ENCODE data around the gene GPC3. TPM values are rescaled to one million over a fixed set of nuclear protein-coding genes. Genes with fewer than 3 reads are reported as not detected.

GPC3 gene
- total RNA-seq: not detected in 2 replicates

DNA sequence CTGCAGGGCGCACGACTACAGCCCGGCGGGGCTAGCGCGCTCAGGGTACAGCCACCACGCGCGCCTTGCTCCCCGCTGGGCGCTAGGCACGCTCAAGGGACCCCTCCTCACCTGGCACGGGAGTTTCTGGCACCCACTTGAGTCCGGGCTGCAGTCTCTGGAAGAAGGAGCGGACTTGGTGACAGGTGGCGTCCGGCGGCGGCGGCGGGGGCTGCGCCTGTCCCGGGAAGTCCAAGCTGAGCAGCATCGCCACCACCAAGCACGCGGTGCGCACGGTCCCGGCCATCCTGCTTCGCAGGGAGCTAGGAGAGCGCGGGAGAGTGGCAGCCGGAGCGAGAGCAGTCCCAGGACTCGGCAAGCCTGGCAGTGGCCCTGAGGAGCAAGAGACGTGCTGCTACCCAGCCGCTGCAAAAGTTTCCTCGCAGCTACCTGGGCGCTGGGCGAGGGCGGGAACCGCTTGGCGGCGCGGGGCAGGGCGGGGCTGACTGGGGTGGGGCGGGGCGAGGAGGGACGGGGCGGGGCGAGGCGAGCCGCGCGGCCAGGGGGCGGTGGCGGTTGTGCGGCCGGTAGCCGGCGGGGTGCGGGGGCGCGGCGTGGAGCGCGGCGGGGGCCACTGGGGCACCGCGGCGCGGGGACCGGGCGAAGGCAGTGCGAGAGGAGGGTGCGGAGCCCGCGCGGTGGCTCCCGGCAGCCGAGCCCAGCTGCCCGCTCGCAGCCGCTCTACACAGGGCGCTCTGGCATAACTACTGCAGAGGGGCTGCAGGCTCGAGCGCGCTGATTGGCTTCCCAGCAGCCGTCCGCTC is at the start of gene GPC3:
Gene GPC3, minus strand, starts transcription at position 431 of the 803 bp plus-strand sequence.

Measured in bladder microvascular endothelial cell (primary cell).